DND-41 (cell line): ENCODE results near the gene SKAP1.
"Not testable (repeated sequence)": the region's sequence is repeated elsewhere in the genome, so short reads cannot be mapped to it uniquely, and the experiment has no call there.

Experiments used
- CTCF ChIP-seq: IDR thresholded peaks from 2 replicates; pipeline ENCODE4 v1.5.1; 2012; ENCODE audit warnings: borderline replicate concordance, low read length, moderate library complexity, mild to moderate bottlenecking; ENCODE audit not compliant: poor library complexity, severe bottlenecking; ENCODE audit errors: extremely low read depth
- EZH2 ChIP-seq: IDR thresholded peaks from 3 replicates; pipeline ENCODE4 v1.6.1; 2012; ENCODE audit warnings: borderline replicate concordance, low read depth, mild to moderate bottlenecking, moderate library complexity, low read length, inconsistent platforms; ENCODE audit not compliant: severe bottlenecking

- not testable (repeated sequence) for TF ChIP-seq CTCF, EZH2
Observed at GRCh38 chr17:48245465-48246033, 184.5 kb downstream of the SKAP1 start.
